ENCODE measurements around the gene DNAH5. TPM values are rescaled to one million over a fixed set of nuclear protein-coding genes. Genes with fewer than 3 reads are reported as not detected.

DNAH5 gene
- total RNA-seq, 2 experiments from 2014 or later, result not detected

DNA sequence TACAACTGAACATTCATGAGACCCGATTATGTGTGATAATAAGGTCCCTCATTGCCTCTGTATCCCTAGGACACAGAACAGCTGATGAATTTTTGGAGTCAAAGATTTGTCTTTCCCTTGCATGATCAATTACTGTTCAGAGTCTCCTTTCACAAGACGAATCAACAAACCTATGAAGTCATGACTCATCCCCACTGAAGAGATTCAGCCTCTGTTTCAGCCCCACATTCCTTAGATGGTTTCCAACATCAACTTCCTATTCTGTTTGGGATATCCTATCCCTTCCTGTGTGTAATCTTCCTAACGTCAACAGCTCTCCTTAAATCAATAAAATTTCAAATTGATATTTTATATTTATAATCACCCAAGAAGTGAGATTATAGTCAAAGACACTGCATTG is 199.0 kb downstream of the DNAH5 start:
- intact Hi-C loops (cut with micrococcal nuclease), result no loop called here
- CTCF ChIA-PET, result no interaction called here
- no peaks in the 10 kb centered on the region for H3K4me1 Mint-ChIP-seq (ENCODE audit: low read depth)
- no peaks in the 10 kb centered on the region for H3K36me3 Mint-ChIP-seq (ENCODE audit: low read depth)
- no peak for ATAC-seq
- H3K9me3 Mint-ChIP-seq, result peaks cover 1% of the 10 kb centered on the region
- H3K27ac Mint-ChIP-seq, result no peak overlapping the region
- no peak for TF ChIP-seq CTCF (IDR thresholded peaks at IDR 0.05)
- POLR2A ChIA-PET, result no interaction called here
- no peak for DNase-seq
- no peaks in the 10 kb centered on the region for H3K27me3 Mint-ChIP-seq
- no peak overlapping the region for H3K4me3 Mint-ChIP-seq

- POLR2A ChIA-PET, result no interaction called here
- no peak for TF ChIP-seq CTCF (IDR thresholded peaks at IDR 0.05)
- CTCF ChIA-PET, result no interaction called here
- Mint-ChIP-seq H3K36me3 (ENCODE audit: low read depth) (no peaks in the 10 kb centered on the region), H3K4me3 (no peak overlapping the region), H3K27ac (no peak overlapping the region), H3K9me3 (peaks cover 8% of the 10 kb centered on the region), H3K27me3 (no peaks in the 10 kb centered on the region), H3K4me1 (ENCODE audit: low read depth) (no peaks in the 10 kb centered on the region)
- ATAC-seq (no peak), DNase-seq (no peak)
- intact Hi-C loops (cut with micrococcal nuclease), result no loop called here
Measured at GRCh38 chr5:13740471-13740870, 204.0 kb downstream of the DNAH5 start.

DNA sequence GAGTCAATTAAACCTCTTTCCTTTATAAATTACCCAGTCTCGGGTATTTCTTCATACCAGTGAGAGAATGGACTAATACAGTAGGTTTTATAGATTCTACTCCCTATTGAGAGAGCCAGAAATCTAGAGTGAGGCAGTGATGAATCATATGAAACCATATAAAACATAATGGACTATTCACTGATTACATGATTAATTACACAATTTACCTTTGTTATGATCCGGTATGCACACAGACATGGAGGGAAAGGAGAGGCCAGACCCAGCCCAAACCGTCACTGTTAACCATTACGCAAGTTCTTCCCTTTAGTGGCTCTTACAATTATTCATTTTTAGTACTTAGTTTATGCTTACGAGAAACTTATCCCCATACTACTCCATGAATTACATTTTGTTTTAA is 205.0 kb downstream of the DNAH5 start:
- Mint-ChIP-seq H3K27me3 (no peaks in the 10 kb centered on the region), H3K4me1 (ENCODE audit: low read depth) (no peaks in the 10 kb centered on the region), H3K4me3 (no peak overlapping the region), H3K27ac (no peak overlapping the region), H3K36me3 (ENCODE audit: low read depth) (no peaks in the 10 kb centered on the region), H3K9me3 (peaks cover 10% of the 10 kb centered on the region)
- CTCF ChIA-PET, result no interaction called here
- intact Hi-C loops (cut with micrococcal nuclease), result no loop called here
- no peak for TF ChIP-seq CTCF (IDR thresholded peaks at IDR 0.05)
- no peak for DNase-seq
- POLR2A ChIA-PET, result no interaction called here
- ATAC-seq, result no peak

DNA sequence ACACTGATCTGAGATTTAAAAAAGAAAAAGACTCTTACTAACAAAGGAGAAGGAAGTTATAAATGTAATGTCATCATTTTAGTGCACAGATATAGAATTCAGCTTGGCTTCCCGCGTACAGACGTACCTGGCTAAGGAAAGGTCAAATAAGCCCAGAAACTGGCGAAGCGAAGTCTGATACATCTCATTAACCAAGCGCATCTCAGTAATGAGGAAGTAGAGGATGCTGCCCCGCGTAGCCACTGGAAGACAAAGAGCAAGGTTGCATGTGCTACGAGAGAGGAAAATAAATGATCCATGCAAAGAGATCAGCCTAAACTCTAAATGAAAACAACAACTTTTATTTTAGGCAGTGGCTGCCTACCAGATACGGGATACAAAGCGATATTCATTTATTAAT is 208.8 kb downstream of the DNAH5 start:
- CTCF ChIA-PET, result no interaction called here
- DNase-seq, result no peak
- Mint-ChIP-seq H3K36me3 (ENCODE audit: low read depth) (no peaks in the 10 kb centered on the region), H3K4me1 (ENCODE audit: low read depth) (no peaks in the 10 kb centered on the region), H3K4me3 (no peak overlapping the region), H3K27ac (no peak overlapping the region), H3K9me3 (peaks cover 13% of the 10 kb centered on the region), H3K27me3 (no peaks in the 10 kb centered on the region)
- no peak for ATAC-seq
- TF ChIP-seq CTCF (IDR thresholded peaks at IDR 0.05), result no peak
- intact Hi-C loops (cut with micrococcal nuclease), result no loop called here
- POLR2A ChIA-PET, result no interaction called here

DNA sequence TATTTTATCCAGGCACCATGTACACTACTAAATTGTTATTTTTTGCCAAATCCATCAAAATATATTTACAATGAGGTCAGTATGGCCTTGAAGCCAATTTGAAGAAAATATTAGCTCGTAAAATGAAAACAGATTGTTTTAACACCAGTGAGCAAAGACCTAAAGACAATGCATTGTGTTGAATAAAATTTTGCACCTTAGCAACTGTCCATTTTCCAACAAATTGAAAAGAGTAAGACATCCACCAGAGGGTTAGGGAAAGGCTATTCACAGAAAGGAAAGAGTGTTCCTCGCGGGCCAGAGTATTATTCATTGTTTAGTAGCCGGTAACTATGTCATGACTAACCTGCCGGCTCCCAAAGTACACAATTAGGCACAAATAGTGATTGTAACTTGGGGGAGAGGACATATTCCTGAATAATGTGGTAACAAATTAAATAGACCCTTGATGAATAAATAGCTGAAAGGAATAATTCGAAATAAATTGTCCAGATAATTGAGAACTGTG is 213.3 kb downstream of the DNAH5 start:
- H3K27ac Mint-ChIP-seq, result no peak overlapping the region
- ChIA-PET CTCF (interaction anchor here (0.7 kb wide), 1 partner anchor 9 kb away, joined by 3 read pairs; no protein-coding TSS in a partner anchor), POLR2A (interaction anchor here (0.6 kb wide), 1 partner anchor 77 kb away, joined by 3 read pairs; no protein-coding TSS in a partner anchor)
- peaks cover 8% of the 10 kb centered on the region for H3K9me3 Mint-ChIP-seq
- H3K27me3 Mint-ChIP-seq, result no peaks in the 10 kb centered on the region
- intact Hi-C loops (cut with micrococcal nuclease), result no loop called here
- no peak for TF ChIP-seq CTCF (IDR thresholded peaks at IDR 0.05)
- ATAC-seq (no peak), DNase-seq (no peak)
- no peaks in the 10 kb centered on the region for H3K4me1 Mint-ChIP-seq (ENCODE audit: low read depth)
- H3K4me3 Mint-ChIP-seq, result no peak overlapping the region
- no peaks in the 10 kb centered on the region for H3K36me3 Mint-ChIP-seq (ENCODE audit: low read depth)
